Sigmoid colon (tissue), 7 donors: ENCODE measurements around the gene ZNF304. TPM values are rescaled to one million over a fixed set of nuclear protein-coding genes. Genes with fewer than 3 reads are reported as not detected.
A peak's percentile ranks its signal among the peaks of the same experiment; 100 is the strongest.

Experiments used
- DNase-seq: peaks from one replicate; pipeline ENCODE4 v3.0.0-alpha.2; 2019
- H3K27ac ChIP-seq, 4 donors: fragments of 200-600 bp; sonication (generic); one replicate each; pipeline ENCODE4 v1.5.1; 2016 to 2019; ENCODE audit warnings: mild to moderate bottlenecking in 1 of 4
- H3K27me3 ChIP-seq, 3 donors: fragments of 200-600 bp; sonication (generic); one replicate each; pipeline ENCODE4 v1.5.1; 2019; ENCODE audit warnings: mild to moderate bottlenecking in 1 of 3
- H3K36me3 ChIP-seq, 4 donors: fragments of 200-600 bp; sonication (generic); one replicate each; pipeline ENCODE4 v1.5.1; 2016 to 2019
- H3K4me1 ChIP-seq, 4 donors: fragments of 200-600 bp; sonication (generic); one replicate each; pipeline ENCODE4 v1.5.1; 2017 to 2019
- H3K4me3 ChIP-seq, 4 donors: fragments of 200-600 bp; sonication (generic); one replicate each; pipeline ENCODE4 v1.5.1; 2017 to 2019; ENCODE audit warnings: mild to moderate bottlenecking in 2 of 4, moderate library complexity in 1 of 4
- H3K9me3 ChIP-seq, 4 donors: fragments of 200-600 bp in 3 of 4; sonication (generic) in 3 of 4; one replicate each; pipeline versions ENCODE4 v1.5.1 to v1.6.1; 2013 to 2019
- EP300 ChIP-seq, 4 donors: sonication (generic); formaldehyde crosslinking; IDR thresholded peaks; one replicate each; pipeline ENCODE4 v1.6.1; 2017; ENCODE audit warnings: antibody characterized with exemption in 4 of 4
- POLR2A ChIP-seq, 2 donors: fragments of 450-650 bp; IDR thresholded peaks; one replicate each; pipeline ENCODE4 v1.6.1; 2016; ENCODE audit warnings: antibody characterized with exemption in 2 of 2, mild to moderate bottlenecking in 2 of 2, moderate library complexity in 2 of 2
- POLR2AphosphoS5 ChIP-seq, 4 donors: sonication (generic); formaldehyde crosslinking; IDR thresholded peaks; one replicate each; pipeline ENCODE4 v1.6.1; 2017; ENCODE audit warnings: antibody characterized with exemption in 4 of 4
- WGBS, 2 donors: extraction: QIAGEN DNeasy Blood & Tissue Kit; methylation state at CpG; one replicate each; pipeline ENCODE4 v1.1.7; 2013; 5-methylcytosine and 5-hydroxymethylcytosine counted together
- intact Hi-C: fragments of 100-400 bp; cut with DNase I; formaldehyde crosslinking; loops from one replicate; pipeline ENCODE4 v1.15.1; 2023
- polyA plus RNA-seq, 3 donors: library from polyadenylated mRNA; stranded (reverse); fragments of 200-250 nt; gene quantifications; one replicate each; pipeline ENCODE4 v1.2.3, GENCODE V29; 2013
- total RNA-seq, 4 donors: library from RNA; depleted of rRNA; stranded (reverse); fragments of >200 nt; gene quantifications; one replicate each; pipeline ENCODE4 v1.1.0, GENCODE V29; 2016
- TF ChIP-seq, protein P1 (sequence below), 4 experiments: fragments of 450-650 bp in 3 of 4; fragments of 200-600 bp in 1 of 4; IDR thresholded peaks; one replicate each; pipeline ENCODE4 v1.5.1; 2016 to 2019; ENCODE audit warnings: antibody characterized with exemption in 4 of 4, mild to moderate bottlenecking in 3 of 4, moderate library complexity in 2 of 4
- donor health status: healthy with polysubstance abuse.
- donor health status: Bipolar disorder and iron deficiency.
- donor health status: healthy.

ZNF304 gene
- total and polyA plus RNA-seq, 7 donors, result 0.92 to 9.6 (median 7.1) TPM

DNA sequence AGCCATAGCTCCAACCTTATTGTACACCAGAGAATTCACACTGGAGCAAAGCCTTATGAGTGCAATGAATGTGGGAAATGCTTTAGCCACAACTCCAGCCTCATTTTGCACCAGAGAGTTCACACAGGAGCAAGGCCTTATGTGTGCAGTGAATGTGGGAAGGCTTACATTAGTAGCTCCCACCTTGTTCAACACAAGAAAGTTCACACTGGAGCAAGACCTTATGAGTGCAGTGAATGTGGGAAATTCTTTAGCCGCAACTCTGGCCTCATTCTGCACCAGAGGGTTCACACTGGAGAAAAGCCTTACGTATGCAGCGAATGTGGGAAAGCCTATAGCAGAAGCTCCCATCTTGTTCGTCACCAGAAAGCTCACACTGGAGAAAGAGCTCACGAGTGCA lies 6.3 kb downstream of the ZNF304 start:
- no peaks in the 10 kb centered on the region for H3K27me3 ChIP-seq
- H3K4me3 ChIP-seq, result no peak overlapping the region
- WGBS, 2 donors, result 94 to 98% methylated on average over 5 of the region's 5 CpGs
- no peak for DNase-seq
- TF ChIP-seq EP300 (IDR thresholded peaks at IDR 0.05) (no peak), POLR2A (IDR thresholded peaks at IDR 0.05) (no peak), POLR2AphosphoS5 (IDR thresholded peaks at IDR 0.05) (no peak)
- TF ChIP-seq, protein P1, sequence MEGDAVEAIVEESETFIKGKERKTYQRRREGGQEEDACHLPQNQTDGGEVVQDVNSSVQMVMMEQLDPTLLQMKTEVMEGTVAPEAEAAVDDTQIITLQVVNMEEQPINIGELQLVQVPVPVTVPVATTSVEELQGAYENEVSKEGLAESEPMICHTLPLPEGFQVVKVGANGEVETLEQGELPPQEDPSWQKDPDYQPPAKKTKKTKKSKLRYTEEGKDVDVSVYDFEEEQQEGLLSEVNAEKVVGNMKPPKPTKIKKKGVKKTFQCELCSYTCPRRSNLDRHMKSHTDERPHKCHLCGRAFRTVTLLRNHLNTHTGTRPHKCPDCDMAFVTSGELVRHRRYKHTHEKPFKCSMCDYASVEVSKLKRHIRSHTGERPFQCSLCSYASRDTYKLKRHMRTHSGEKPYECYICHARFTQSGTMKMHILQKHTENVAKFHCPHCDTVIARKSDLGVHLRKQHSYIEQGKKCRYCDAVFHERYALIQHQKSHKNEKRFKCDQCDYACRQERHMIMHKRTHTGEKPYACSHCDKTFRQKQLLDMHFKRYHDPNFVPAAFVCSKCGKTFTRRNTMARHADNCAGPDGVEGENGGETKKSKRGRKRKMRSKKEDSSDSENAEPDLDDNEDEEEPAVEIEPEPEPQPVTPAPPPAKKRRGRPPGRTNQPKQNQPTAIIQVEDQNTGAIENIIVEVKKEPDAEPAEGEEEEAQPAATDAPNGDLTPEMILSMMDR (IDR thresholded peaks at IDR 0.05), result no peak
- no peak overlapping the region for H3K27ac ChIP-seq
- peaks cover 12 to 44% (median 26%) of the 10 kb centered on the region in 4 donors for H3K9me3 ChIP-seq
- peaks cover 0 to 15% (median 10%) of the 10 kb centered on the region in 4 donors for H3K4me1 ChIP-seq
- intact Hi-C loops, result no loop called here
- peaks cover 43 to 69% (median 56%) of the 10 kb centered on the region in 4 donors for H3K36me3 ChIP-seq

DNA sequence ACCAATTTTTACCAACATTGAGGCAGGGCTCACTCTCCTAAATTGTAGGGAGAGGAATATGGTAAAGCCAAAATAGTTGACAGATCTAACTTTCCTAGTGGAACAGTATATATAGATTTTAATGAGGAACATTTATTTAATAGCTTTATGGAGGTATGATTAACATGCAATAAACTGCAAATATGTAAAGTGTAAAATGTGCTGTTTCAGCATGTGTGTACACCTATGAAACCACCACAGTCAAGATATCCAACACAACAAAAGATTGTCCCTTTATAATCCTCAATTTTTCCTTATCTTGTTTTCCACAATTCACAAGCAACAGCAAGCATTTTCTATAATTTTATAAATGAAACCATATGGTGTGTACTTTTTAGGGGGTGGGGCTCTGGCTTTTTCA lies 8.2 kb downstream of the ZNF304 start:
- Histone ChIP-seq H3K9me3 (peaks cover 12 to 37% (median 26%) of the 10 kb centered on the region in 4 donors), H3K4me1 (peaks cover 0 to 12% (median 9%) of the 10 kb centered on the region in 4 donors), H3K4me3 (no peak overlapping the region), H3K27me3 (no peaks in the 10 kb centered on the region), H3K36me3 (peaks cover 35 to 55% (median 46%) of the 10 kb centered on the region in 4 donors), H3K27ac (no peak overlapping the region)
- DNase-seq, result no peak
- intact Hi-C loops, result no loop called here
- TF ChIP-seq POLR2A (IDR thresholded peaks at IDR 0.05) (no peak), EP300 (IDR thresholded peaks at IDR 0.05) (no peak), POLR2AphosphoS5 (IDR thresholded peaks at IDR 0.05) (no peak)
- TF ChIP-seq, protein P1 (IDR thresholded peaks at IDR 0.05), result no peak

DNA sequence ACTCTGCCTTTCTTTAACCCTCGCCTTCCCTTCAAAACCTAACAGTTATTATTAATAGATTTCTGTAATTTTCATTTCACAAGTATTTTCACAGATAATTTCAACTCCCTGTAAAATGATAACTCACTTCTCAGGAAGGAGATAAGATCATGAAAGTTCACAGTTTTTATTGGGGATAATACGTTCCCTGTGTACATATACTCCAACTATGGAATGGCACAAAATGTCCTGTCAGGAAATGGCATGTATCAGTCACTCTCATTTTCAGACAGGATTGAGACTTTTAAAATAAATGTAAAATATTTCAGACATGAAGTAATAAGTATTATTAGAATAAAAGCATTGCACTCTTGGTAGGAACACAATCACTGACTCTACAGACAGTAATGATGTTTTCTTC lies 11.3 kb downstream of the ZNF304 start:
- Histone ChIP-seq H3K27me3 (no peaks in the 10 kb centered on the region), H3K27ac (peak overlapping the region; percentile 80 to 98 (median 95)), H3K4me1 (peaks cover 0 to 17% (median 12%) of the 10 kb centered on the region in 4 donors), H3K9me3 (peaks cover 2 to 14% (median 10%) of the 10 kb centered on the region in 4 donors), H3K36me3 (peaks cover 5 to 24% (median 15%) of the 10 kb centered on the region in 4 donors), H3K4me3 (peak overlapping the region in 3 of 4 donors; percentile 86 to 91 (median 88))
- intact Hi-C loops, result loop anchor here (5.0 kb wide), 1 partner anchor 40 kb away; the partner anchor contains the start of gene ZNF543
- no peak for DNase-seq
- TF ChIP-seq, protein P1 (IDR thresholded peaks at IDR 0.05), result no peak
- TF ChIP-seq POLR2A (IDR thresholded peaks at IDR 0.05), result no peak
- no peak for TF ChIP-seq POLR2AphosphoS5 (IDR thresholded peaks at IDR 0.05)
- no peak for TF ChIP-seq EP300 (IDR thresholded peaks at IDR 0.05)
- WGBS, 2 donors, result 63 to 72% methylated on average over 2 of the region's 2 CpGs

DNA sequence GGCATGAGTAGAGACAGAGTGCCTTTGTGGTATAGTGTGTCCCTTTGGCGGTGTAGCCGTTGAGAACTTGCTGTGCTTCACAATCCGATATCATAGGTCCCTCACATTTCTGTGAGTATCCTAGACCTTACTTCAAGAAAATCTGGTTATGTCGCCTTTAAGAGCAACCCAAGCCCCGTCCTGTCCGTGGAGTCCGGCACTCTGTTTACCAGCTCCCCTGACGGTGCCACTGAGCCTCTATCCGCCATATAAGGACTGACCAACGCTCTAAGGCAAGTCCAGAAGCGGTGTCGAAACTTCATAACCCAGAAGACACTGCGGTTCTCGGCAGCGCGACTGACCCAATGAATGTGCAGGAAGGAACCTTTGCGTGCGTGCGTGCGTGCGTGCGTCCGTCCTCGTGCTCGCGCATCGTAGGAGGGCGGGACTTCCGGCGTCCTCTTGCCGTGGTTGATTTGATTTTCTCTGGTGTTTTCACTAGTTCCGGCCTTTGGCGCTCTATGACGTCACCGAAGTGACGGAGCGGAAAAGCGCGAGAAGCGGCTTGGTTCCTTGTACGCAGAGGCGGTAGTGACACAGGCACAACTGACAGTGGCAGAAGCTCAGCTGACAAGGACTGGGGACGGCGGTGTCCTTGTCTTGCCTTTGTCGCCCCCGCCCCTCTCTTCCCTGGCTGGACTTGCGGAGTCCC lies 12.1 kb downstream of the ZNF304 start, which contains the start of the genes TRAPPC2B and ZNF547:
TRAPPC2B (plus strand) TSS at position 555 of the 691 bp plus-strand sequence. CDS start 1,283 bp downstream, outside the sequence.
ZNF547 (plus strand) TSS at position 555 of the 691 bp plus-strand sequence. CDS start 5,005 bp downstream, outside the sequence.
- intact Hi-C loops, result loop anchor here (1.0 to 5.0 kb wide), 3 partner anchors 26 to 123 kb away; partner anchors contain the start of genes ZNF543, ZNF548 and ZNF805

More for the DNA sequence above, 12.1 kb downstream of the ZNF304 start, which contains the start of the genes TRAPPC2B and ZNF547:
- Histone ChIP-seq H3K27ac (peak within 1 kb of the TSS; percentile 94 to 98 (median 96)), H3K9me3 (peaks cover 0 to 8% (median 7%) of the 10 kb centered on the region in 4 donors), H3K4me1 (peaks cover 0 to 17% (median 12%) of the 10 kb centered on the region in 4 donors), H3K4me3 (peak within 1 kb of the TSS; percentile 86 to 91 (median 88)), H3K27me3 (no peaks in the 10 kb centered on the region), H3K36me3 (peaks cover 0 to 16% (median 9%) of the 10 kb centered on the region in 4 donors)
- peak; percentile 100 for DNase-seq
- WGBS, 2 donors, result 1 to 2% methylated on average over 47 of the region's 47 CpGs
- TF ChIP-seq EP300 (IDR thresholded peaks at IDR 0.05) (peak in 2 of 4 donors; percentile 55 to 97), POLR2AphosphoS5 (IDR thresholded peaks at IDR 0.05) (peak; percentile 86 to 92 (median 90)), POLR2A (IDR thresholded peaks at IDR 0.05) (peak in 1 of 2 donors; percentile 59)
- TF ChIP-seq, protein P1 (IDR thresholded peaks at IDR 0.05), result no peak
